Activated CD4-positive, alpha-beta T cell treated with anti-CD3 and anti-CD28 coated beads, Interleukin-2, amount 50 U/mL, for 24 hours (primary cell): ENCODE results near the gene RNPEPL1.

Experiments
- DNase-seq, 2 donors: peaks; one replicate each; pipeline ENCODE4 v3.0.0-alpha.2; 2020; ENCODE audit warnings: low read depth in 1 of 2, low spot score in 1 of 2

RNPEPL1 gene

DNA sequence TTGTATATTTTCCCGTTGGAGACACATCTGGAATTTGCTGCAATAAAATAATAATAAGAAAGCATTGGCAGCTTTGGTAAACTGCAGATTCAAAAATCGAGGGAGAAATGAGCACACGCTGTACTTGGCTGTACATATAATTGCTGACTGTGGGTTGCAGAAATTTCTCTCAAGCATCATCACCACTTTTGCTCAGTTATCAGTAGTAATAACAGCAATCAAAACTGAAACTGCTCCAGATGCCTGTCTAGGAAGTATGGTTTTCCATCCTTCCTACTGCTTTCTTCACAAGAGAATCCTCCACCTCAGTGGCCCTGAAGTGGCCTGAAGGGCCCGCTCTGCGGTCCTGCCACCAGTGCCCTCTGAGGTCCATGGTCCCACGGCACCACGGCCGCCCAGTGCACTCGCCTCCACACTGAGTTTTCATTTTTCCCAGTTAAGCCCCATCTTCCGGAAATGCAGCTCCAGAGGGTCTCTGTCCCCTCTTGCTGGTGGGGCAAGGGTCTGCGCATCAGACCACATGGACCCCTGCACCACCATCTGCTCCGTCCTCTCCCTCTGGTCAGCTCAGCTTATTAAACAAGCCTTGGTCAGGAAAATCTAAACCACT, 4.2 kb upstream of the RNPEPL1 start:
- DNase-seq: no peak

- DNase-seq: no peak
Observed at GRCh38 chr2:240564561-240565332, 3.5 kb upstream of the RNPEPL1 start.

GRCh38 chr2:240565333-240566202, 2.7 kb upstream of the RNPEPL1 start:
- peak; percentile 72 to 85 for DNase-seq

DNA sequence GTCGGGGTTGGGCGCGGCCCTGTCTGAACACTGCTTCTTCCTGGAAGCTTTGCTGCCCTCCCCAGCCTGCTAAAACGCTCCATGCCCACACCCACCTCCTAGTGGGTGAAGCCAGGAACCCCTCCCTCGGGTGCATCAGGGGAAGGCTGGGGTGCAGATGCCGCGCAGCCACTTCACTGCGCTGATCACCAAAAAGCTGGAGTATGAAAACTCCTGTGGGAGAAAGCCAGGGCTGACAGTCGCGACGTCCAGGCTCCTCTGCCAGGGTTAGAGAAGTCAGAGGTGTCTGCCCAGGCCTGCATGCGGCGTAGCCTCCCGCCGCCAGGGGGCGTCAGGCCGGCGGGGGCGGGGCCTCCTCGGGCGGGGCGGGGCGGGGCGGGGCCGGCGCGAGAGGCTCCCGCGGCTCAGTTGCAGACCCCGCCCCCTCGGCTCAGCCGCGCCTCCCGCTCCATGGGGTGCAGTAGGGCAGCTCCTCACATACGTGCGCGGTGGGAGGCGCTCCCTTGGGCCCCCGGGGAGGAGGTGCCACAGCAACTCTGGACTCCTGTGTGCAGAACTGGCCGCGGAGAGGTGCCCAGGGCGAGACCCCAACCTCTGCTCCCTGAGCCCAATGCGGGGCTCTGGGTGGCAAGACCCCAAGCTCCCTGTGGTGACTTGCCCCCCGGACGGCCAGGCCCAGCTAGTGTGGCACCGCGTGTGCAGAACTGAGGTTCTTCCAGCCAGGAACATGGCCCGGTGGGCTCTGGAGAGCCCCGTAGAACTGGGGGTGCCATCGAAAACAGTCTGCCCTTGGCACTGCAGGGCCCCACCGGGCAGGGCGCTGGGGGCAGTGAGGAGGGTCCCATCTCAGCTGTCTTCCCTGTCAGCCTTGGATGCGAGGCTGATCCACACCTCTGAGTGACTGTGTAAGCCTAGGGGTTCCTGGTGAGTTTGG, 1.8 kb upstream of the RNPEPL1 start:
- DNase-seq: peak; percentile 85 to 91

DNA sequence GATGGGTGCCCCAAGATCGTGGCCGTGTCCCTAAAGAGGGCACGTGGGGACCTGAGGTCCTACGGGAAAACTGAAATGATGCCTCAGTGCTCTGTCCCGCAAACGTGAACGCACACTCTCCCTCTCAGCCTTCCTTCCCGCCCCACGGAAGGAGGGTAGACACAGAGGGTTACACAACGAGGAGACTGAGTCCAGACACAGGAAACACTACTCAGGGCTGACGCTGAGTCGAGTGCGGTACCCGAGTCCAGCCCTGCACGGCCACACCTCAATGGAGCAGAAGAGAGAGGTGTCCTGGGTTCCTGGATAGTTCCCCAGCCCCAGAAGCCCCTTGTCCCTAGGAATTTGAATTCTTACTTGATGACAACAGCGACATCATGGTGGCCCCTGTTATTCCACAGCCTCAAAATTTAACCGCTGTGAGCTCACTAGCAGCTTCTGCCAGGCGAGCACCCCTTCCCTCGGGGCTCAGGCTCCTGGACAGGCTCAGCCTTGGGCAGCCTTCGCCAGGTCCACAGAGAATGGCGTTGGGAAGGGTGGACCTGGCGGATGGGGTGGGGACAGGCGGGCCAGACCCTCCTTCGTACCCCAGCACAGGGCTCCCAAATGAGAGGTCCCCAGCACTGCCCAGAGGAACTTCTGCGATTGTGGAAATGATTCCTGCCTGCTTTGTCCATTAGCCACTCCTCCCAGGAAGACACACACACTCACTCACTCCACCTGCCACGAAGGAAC, 980 bp upstream of the RNPEPL1 start:
- DNase-seq: no peak

DNA sequence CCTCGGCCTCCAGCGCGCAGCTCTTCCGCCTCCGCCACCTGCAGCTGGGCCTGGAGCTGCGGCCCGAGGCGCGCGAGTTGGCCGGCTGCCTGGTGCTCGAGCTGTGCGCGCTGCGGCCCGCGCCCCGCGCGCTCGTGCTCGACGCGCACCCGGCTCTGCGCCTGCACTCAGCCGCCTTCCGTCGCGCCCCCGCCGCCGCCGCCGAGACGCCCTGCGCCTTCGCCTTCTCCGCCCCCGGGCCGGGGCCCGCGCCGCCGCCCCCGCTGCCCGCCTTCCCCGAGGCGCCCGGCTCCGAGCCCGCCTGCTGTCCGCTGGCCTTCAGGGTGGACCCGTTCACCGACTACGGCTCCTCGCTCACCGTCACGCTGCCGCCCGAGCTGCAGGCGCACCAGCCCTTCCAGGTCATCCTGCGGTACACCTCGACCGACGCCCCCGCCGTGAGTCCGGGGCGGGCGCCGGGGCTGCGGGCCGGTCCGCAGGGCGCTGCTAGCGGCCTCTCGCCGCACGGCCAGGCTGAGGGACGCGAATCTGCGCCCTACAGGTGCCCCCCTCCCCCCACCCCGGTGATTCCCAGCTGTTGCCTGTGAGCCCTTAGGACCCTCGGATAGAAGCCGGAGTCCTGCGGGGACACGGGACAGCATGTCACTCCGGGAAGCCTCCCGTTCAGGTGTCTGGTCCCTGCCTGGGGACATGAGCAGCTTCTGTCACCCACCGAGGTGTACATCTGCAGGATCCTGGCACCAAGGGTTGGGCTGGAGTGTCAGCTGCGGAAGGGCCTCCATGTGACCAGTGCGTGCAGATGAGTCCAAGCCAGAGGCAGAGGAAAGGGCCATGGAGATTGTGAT, 616 bp downstream of the RNPEPL1 start:
- DNase-seq: no peak

GRCh38 chr2:240569523-240569997, 1.3 kb downstream of the RNPEPL1 start:
- no peak for DNase-seq

DNA sequence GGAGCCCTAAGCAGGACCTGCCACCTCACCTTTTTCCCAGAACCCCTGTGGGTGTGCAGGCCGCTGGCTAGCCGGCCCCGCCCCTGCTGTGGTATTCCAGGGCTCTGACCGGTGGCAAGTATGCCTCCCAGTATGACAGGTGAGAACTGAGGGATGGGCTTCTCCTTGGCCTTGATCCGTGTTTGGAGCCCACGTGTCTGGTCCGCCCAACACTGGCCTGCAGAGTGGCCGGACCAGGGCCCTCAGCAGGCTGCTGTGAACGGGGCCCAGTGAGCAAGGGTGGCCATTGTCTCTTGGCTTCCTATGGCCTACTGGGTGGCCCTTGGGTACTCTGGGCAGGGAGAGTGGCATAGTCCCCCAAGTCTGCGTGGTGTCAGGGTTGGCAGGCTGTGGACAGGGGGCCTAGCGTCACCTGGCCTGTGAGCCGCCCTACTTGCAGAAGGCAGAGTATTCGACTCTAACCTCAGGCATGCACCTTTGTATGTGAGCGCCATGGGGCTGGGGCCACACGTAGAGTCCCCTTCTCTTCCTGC, 1.8 kb downstream of the RNPEPL1 start:
- DNase-seq: no peak

- DNase-seq: no peak
Observed at GRCh38 chr2:240570531-240571313, 2.4 kb downstream of the RNPEPL1 start.

- no peak for DNase-seq
Observed at GRCh38 chr2:240571314-240571973, 3.2 kb downstream of the RNPEPL1 start.

DNA sequence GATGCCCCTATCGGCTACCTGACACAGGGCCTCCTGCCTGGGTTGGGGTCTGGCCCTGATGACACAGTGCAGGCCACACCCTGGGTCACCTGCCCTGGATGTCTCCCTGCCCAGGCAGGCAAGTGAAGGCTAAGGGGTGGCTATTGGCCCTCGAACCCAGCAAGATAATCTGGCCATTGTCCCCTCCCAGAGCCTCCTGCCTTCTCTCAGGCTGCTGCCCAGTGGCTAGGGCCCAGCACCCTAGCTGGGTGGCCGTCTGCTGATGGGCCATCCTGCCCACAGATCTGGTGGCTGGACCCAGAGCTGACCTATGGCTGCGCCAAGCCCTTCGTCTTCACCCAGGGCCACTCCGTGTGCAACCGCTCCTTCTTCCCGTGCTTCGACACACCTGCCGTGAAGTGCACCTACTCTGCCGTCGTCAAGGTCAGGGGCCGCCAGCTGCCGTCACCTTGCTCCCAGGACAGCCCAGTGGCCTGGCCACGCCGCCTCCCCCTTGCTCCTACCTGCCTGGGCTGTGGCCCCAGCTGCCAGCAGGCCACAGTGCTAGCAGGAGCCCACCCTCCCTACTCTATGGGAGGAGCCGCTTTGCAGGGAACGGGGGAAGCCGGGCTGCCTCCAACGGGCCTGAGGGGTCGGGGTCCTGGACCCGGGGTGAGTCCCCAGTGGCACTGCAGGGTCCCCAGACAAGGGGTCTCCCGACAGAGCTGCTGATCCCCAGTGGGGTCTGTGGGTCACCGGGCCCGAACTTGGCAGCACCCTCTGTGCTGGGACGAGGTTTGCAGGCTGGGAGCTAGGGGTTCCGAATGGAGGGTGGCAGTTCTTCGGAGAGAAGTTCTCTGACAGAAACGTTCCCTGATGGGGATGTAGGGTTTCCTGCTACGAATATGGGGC, 4.1 kb downstream of the RNPEPL1 start:
- no peak for DNase-seq

- DNase-seq: no peak
Observed at GRCh38 chr2:240573071-240573515, 4.8 kb downstream of the RNPEPL1 start.

- no peak for DNase-seq
Observed at GRCh38 chr2:240573516-240574385, 5.5 kb downstream of the RNPEPL1 start.

DNA sequence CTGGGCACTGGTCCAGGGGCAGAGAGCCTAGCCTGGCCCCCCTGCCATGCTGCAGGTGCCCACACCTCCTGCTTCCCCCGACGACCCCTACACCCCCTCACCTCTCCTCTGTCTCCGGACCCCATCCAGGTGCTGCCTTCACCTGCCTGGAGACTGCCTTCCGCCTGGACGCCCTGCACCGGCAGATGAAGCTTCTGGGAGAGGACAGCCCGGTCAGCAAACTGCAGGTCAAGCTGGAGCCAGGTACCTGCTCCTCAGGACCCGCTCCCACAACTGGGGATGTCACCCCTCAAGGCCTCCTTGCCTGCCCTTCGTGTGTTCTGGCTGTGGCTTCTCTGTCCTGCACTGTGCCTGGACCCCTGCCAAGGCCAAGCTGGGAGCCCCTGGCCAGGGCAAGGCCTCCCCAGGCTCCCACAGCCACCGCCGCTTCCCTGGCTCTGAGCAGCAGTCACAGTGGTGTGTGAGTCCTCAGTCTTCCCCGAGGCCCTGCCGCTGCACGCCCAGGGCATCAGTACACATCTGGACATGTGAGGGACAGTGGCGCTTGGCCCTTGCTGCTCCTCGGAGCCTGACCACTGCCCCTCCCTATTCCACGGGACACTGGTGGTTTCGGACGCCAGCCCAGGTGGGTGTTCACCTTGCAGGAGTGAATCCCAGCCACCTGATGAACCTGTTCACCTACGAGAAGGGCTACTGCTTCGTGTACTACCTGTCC, 6.3 kb downstream of the RNPEPL1 start:
- DNase-seq: no peak
